ENCODE results near the gene MAF.

The MAF gene

DNA sequence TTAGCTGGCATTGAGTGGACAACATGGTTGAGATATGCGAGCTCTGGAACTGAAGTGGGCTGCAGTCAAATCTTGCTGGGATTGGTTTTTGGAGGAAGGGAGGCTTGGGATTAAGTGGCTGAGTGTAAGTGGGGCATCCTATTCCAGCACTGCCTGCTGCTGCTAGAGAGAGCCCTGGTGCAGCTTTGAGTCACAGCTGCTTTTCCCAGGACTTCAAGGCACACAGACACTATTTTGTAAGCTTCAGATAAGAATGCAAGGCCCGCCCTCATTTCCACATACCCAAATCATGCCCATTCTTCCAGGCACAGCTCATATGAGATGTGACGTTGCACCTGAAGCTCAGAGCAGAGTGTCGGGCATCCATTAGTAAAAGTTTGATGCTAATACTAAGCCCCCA is 10.2 kb upstream of the MAF start:
- no peak for DNase-seq

DNA sequence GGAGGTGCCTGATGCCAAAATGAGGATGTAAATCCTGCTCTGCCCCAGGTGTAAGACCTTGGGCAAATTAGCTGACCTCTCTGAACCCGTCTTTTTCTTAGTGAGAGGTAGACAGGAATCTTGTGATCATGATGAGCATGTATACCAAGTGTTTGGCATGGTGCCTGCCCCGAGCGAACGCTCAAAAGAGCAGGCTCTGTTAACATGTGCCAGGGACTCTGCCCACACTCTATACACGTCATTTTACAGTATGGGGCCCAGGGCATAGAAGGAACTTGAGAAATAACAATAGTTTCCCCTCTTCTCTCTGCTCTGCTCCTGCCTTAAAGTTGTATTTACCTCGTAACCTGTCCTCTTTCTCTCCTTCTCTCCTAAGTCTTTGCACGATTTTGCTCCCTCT is 9.3 kb upstream of the MAF start:
- DNase-seq: no peak

DNA sequence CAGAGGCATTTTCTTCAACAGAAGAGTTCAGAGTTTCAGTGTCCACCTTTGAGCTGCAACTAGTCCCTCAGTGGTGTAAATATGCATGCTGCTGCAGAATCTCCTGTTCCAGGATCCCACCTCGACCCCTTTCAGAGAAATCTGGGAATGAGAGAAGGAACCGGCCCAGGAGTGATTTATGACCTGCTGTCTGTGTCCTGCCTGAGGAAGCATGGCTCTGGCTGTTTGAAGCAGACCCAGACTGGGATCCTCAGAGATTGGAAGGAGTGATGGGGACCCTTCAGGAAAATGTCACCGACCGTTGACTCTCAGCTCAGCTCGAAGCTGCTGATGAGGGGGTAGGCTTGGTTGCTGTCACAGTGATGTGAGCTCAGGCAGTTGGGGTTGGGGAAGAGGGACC is 8.4 kb upstream of the MAF start:
- no peak for DNase-seq

DNA sequence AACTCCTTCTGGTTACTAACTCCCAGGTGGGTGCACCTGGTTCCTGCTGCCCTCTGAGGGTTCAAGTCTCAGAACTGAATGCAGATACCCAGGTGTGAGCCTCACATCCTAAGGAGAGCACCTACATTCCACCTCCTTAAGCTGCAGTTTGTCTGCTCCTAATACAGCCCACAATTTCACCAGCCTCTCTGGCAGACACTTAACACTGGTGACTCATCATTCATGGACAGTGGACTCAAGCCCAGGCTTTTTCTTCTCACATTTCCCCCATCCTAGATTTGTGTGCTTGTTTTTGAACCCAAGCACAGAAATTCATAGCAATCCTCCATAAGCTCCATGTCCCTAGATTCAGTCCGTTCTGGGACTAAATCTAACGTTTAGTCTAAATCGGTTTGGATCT is 7.0 kb upstream of the MAF start:
- DNase-seq: no peak

DNA sequence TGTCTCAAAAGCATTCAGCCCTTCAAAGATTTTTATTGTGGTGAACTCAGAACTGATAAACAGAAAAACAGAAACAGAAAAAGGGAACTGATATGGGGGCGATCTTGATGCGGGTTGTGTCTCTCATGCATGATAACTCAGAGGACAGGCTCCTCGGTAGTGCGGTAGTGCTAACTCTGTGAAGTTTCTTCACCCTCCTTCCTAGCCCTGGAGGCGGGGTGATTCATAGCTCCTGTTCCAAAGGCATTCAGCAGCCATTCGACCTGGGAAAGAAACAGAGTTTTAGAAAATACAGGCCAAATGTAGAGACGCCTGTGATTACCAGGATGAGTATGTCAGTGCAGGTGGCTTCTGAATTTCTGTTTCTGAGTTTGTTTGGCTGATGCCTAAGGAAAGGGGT is 5.5 kb upstream of the MAF start:
- DNase-seq: no peak

DNA sequence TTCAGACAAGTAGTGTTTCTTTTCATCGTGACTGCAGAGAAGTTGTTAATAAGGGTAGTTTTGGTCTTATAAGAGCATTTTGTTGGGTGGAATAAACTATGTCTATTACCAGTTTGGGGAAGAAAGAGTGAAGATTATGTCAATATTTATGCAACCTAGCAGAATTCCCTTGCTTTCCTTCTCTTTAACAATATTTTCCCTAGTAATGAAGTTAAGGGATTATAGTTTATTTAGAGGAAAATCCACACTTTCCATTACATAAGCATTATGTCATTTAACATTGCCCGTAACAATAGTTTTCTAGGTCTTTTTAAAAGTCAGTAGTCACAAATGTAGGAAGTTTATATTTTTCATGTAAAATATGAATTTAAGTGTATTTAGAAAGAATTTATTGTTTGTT is 2.5 kb upstream of the MAF start:
- DNase-seq: no peak

DNA sequence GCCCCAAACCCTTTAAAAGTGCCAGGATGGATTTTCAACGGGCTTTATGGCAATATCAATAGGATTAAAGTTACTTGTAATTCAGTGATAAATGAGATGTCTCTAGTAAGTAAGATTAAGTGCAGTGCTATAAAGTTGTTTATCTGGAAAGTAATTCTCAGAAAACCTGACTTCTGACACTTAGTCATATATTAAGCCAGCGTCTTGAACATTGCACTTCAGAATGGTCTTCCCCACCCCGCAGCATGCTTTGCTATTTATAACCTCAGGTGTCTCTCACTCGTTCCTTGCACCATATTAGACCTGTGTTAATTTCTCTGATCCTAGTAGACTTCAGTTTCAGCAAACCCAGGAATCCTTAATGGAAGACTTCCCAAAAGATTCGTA is 2.1 kb upstream of the MAF start:
- DNase-seq: no peak

DNA sequence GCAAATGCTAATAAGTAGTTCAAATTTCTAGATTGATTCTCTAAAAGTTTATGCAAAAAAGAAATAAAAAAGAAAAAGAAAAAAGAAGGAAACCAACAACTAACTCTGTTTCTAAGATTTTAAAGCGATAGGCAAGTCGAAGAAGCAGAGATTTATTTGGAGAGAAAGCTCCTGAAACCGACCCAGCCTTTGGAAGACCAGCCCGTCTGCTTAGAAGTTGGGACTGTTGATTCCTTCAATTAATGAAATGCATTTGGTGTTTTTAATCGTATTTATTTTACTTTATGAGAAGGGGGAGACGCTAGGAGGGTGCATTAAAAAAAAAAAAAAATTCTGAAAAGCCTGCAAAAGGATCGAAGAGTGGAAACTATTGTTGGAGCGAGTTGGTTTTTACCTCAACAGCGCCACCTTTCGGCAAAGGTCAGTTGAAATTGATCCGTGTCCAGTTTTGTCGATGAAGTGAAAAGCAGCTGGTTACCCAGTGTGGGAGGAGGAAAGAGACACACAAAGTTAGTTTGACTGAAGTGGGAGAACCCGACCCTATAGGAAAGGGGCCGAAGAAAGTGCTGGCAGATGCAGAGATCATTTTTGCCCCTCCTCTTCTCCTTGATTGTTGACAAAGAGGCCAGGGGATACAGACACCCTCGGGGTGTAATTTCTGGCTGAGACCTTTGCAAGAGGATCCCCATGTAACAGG is 1.5 kb upstream of the MAF start:
- DNase-seq: peak; percentile 38 to 45

DNA sequence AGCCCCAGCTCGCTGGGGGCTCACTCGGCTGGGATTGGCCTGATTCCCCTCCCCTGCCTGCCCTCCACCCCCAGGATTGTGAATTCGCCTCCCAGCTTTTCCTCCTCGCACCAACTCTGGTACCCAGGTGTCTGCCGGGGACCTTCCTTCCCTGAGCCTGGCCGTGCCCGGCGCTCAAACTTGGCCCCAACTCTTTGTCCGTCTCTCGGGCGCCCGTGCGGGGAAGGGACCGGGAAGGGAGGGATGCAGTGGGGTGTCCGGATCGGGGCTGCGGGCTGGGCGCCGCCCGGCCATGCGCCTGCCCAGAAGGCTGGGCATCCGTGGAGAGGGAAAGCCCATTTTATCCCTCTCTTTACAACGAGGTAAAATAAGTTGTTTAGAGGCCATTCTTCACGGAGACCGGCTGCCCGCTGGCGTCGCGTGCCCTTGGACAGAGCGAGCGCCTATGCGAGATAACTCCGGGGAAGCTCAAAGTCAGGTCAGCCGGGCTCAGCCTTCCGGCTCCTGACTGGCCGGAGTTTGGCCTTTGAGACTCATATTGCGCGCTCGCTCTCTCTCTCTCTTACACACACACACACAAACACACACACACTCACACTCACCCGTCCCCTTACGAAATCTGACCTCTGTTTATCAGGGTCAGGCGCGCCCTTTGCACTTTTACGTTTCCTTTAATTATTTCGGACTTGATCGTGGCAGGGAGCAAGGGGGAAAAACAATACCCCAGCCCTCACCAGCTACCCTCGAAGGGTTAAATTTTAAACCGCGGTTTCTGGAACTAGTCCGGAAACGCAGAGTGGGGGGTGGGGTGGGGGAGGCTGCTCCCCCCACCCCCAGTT is 774 bp upstream of the MAF start:
- DNase-seq: peak in 1 of 2 experiments; percentile 16

DNA sequence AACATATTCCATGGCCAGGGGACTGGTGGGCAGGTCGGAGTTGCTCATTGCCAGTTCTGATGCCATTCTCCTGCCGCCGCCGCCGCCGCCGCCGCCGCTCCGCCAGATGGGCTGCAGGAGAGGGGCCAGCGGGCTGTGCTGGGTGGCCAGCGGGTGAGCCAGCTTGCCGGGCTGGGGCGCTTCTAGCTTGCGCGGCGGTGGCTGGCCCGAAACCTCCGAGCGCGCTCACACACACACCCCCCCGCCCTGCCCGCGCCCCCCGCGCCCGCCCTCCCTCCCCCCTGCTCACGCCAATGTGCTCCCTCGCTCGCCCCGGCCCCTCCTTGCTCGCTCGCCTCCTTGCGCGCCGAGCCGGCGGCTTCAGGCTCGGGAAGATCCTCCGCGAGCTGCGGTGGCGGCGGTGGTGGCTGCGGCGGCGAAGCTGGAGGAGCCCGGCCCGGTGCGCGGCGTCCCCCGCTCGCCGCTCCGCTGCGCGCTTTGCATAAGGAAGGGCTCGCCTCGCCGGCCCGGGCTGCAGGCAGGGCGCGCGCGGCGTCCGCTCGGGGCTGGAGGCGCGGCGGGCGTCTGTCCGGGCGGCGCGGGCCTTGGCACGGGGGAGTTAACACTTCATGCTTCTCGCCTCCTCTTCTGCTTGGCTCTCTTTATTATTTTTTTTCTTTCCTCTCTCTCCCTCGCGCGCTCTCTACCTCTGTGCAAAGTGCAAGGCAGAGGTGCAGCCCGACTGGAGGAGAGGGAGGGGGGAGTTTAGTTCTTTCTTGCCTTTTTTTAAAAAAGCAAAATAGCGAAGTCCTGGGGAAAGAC is 500 bp downstream of the MAF start:
- DNase-seq: peak in 1 of 2 experiments; percentile 63

DNA sequence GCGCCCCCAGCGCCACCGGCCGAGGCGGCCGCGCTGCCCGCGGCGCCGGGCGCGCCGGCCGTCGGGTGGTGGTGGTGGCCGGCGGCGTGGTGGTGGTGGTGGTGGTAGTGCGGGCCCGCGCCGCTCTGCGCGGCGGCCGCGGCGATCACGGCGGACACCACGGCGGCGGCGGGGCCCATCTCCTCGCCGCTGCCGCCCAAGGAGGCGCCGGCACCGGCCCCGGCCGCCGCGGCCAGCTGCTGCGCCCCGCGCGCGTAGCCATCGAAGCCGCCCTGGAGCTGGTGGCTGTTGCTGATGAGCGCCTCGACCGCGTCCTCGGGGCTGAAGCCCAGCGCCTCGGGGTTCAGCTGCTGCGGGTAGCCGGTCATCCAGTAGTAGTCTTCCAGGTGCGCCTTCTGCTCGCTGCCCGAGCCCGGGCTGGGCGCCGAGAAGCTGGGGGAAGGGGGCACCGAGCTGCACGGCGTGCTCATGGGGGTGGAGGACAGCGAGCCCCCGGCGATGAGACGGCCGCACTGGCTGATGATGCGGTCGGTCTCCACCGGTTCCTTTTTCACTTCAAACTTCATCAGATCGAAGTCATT is 1.2 kb downstream of the MAF start:
- DNase-seq: no peak

DNA sequence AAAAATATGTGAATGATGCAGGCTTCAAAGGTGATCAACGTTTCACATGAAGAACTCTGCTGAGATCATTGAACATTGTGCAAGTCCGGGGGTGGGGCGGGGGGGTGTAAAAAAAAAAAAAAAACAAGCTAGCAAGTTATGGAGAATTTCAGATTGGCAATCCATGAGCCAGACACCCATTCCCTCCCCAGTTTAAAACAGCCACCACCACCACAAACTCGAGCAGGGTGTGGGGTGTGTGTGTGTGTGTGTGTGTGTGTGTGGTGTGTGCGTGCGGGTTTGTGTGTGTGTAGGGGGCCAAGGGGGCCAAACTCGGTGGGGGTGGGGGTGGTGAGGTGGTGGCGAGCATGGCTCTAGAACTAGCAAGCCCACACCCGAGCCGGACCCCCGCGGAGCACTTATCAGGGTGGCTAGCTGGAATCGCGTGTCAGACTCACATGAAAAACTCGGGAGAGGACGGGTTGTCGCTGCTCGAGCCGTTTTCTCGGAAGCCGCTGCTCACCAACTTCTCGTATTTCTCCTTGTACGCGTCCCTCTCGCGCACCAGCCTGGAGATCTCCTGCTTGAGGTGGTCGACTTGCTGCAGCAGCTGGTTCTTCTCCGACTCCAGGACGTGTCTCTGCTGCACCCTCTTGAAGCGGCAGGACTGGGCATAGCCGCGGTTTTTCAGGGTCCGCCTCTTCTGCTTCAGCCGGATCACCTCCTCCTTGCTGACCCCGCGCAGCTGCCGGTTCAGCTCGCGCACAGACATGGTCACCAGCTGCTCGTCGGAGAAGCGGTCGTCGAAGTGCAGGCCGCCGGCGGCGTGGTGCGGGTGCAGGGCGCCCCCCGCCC is 2.0 kb downstream of the MAF start:
- peak in 1 of 2 experiments; percentile 33 for DNase-seq

DNA sequence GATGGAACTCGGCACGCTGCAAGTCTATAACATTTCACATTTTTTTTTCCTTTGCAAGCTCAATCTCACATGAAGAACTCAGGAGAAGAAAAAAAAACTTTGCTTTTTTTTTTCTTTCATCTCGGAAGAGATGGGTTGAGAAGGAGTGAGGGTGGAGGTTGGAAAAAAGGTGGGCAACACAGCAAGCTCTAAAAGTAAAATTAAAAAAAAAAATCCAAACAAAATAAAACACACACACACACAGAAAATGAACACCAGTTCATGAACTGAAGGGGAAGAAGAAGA is 2.5 kb downstream of the MAF start:
- no peak for DNase-seq

DNA sequence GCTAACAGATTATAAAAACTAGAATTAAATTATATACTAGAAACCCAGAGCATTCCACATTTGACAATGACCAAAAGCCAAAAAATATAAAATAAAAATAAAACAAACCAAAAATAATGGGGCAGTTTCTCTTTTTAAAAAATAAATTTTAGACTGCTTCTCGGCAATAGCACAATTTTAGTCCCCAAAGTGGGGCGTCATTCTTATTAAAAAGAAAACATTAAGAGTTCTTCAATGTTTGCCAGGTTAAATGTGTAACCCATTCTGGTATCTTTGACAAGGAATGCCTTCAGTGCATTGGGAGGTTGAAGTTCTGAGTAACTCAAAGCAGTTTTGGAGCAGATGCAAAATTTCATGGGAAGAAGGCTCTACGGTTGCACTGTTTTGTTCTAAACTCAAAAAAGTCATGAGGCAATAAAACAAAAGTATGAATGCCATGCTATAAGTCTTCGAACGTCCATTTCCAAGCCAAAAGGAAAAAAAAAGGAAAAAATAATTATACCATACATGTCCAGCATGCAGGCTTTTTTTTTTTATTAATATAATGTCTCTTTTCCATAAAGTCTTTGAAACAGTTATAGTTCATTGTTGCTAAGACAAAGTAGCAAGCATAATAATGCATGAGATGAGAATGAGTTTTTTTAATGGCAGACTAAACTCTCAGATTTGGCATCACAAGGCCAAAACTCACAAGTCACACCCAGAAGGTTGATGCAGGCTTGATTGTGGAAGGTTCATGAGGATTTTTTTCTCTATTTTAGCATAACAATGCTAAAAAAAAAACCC is 3.1 kb downstream of the MAF start:
- DNase-seq: no peak

DNA sequence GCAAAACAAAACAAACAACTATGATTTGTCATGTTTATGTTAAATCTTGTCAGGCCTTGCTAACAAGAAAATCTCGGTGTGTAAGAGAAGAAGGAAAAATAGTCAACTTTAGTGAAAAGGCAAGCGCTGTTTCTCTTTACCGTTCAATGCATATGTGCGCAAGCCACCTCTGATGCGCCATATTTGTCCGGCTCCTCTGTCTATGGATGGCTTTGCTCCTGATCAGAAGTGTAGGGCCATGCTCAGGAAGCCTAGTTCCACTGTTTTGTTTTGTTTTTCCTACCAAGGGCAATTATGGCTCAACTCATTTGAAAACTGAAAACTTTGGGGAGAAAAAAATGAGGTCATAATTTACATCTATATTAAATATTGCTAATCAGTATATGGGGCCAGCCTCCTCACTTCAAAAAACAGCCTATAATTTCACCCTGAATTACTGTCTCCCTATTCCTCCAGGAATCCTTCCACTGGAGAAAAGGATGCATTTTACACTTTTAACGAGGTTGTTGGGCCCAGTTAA is 4.5 kb downstream of the MAF start:
- DNase-seq: no peak

DNA sequence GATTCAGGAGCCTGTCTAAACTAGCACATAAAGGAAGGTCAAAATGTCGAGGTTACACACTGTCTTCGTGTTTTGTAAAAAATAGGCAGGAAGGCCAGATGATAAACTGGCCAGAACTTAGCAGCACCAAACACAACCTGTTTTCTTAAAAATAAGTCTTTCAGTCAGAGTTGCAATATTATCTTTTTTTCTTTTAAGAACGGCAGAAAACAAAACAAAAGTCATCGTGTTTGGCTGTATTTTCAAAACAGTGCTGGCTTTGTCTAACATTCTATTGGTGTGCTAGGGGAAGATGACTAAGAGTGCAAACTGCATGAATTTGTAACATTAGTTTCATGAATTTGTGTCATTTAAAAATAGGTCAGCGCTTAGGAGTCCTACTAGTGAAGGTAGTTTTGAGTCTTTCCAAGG is 5.3 kb downstream of the MAF start:
- no peak for DNase-seq

DNA sequence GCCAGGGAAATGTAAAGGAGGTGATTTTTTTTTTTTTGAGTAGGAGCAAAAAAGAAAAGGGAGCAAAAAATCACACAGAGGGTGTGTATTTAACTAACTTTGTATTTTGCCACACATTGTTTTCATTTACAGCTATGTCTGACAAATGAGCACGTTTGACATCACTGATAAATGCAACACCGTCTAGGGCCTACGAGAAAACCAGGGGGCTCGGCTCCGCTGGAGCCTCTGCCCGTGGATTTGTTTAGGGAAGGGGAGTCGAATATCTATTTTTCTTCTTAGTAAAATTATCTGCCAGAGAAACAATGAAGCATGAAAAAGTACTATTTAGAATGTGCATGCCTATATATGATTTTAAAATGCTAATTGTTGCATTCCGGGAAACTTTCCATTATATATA is 6.8 kb downstream of the MAF start:
- no peak for DNase-seq

DNA sequence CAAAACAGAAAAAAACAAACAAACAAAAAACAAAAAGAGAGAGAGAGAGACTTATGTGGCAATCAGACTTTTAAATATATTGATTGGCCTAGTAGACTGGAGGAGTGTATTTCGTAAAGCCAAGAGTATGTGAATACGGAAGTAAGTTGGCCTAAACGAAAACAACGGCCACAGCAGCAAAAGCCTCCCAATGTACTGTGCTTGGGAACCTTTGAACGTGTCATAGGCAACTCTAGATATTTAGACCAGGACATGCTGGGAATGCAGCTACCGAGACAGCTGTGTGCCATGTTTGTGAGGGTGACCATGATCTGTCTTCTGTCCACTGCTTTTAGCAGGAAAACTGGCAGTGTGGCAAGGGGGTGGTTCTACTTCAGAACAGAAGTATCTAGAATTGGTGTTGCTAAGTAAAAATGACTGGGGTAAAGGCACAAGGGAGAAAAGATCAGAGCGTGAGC is 7.4 kb downstream of the MAF start:
- DNase-seq: no peak

DNA sequence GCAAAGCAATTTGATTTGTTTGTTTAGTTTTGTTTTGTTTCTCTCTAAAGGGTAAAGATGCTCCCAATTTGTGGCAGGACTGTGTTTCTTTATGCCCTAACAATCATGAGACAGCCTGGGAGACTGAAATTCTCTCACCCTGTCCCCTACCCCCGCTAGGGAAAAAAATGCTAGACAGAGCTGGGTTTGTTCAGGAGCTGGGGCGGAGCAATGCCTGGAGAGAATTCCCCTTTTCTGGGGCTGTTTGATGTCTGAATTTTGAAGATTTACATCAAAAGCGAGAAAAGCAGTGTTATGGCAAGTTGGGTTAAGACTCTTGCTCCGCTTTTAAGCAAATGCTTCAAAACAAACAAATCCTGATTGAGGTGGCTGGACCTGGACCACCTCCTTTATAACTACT is 8.4 kb downstream of the MAF start:
- no peak for DNase-seq

DNA sequence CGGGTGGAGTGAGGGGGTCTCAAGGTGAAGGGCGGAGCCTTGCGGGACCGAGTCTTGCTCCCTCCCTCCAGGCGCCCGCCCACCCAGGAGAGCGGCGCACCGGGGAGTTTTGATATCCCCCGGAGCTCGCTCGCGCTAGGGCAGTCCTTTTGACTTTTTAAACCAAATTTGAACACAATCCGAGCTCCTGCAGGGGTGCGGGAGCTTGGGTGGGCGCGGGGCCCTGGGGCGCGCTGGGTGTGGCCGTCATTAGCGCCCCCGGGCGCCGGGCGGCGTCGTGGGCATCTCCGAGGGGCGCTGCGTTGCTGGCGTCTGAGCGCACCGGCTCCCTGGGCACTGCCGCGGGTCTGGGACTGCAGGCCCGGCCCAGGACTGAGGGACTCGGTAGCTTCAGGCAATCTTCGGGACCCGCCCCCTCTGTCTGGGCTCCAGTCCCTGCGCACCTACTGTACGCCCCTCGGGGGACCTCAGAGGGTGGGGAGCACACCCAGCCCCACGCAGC is 10.9 kb downstream of the MAF start:
- no peak for DNase-seq

DNA sequence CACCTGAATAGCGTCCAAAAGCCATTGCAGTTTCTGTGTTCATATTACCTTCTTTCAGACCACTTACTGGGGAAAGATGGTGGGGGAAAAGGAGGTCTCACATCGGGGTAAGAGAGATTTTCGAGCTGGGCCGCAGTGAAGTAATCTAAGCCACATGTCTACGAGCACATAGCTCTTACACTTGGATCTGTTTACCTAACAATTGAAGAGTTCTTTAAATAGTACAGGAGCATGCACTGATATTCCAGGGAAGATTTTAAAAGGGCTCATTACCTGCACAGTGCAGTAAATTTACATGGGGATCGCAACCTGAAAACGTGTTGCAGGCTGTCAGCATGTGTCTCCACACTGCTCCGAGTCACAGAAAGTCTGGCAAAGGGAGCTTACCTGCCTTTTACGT is 12.6 kb downstream of the MAF start:
- peak in 1 of 2 experiments; percentile 39 for DNase-seq
